ENCODE data around the gene CHPT1. TPM values are rescaled to one million over a fixed set of nuclear protein-coding genes. Genes with fewer than 3 reads are reported as not detected.

Gene CHPT1
- total RNA-seq, result 10 to 100 TPM; 43.0 to 62.6 TPM

DNA sequence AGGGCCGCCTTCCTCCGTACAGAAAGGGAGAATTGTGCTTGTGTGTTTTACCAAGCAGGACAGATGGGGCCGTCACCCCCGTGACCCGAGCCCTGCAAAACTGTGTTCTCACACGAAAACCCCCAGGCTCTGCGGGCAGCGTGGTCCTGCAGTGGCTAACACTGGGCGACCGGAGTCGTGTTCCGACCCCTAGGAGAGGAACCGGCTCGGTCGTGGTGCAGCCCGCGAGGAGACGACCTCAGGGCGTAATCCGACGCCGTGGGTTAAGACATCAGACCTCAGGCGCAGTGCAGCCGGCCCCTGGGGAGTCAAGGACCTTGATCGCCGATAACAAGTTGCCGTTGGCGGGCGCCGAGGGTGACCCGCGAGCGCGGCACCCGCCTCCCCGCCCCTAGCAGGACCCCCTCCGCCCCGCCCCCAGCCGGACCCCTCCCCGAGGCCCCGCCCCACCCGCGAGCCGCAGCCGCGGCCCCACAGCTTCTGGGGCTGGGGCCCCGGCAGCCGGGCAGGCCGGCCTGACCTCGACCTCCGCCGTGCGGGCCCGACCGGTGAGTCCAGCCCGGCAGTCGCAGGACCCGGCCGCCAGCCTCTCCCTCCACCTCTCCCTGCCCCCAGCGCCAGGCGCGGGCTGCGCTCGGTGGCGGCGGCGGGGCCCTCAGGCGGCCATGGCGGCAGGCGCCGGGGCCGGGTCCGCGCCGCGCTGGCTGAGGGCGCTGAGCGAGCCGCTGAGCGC is at the start of gene CHPT1:
CHPT1 (plus strand) TSS at position 444 of the 733 bp plus-strand sequence; CDS start at position 666, 222 bp downstream.

GRCh38 chr12:101738920-101739665 is 41.7 kb downstream of the CHPT1 start, which contains the start of gene SYCP3:
SYCP3 (minus strand) TSS chr12:101739462; CDS start chr12:101737935, 1,527 bp downstream.

Small RNA genes lying within 50 kb of the gene (small RNA-seq; reads per million reads assigned to genes)
- 0 reads per million in 2 donors for gene RNU6-101P
- gene RNY1P16, result 0 reads per million in 2 donors

Other genes starting within 250 kb of the CHPT1 start
- gene SPIC, start 222.3 kb upstream of the CHPT1 start, total RNA-seq, result not detected
- gene MYBPC1, start 102.7 kb upstream of the CHPT1 start, total RNA-seq, result not detected
- gene SYCP3, start 41.8 kb downstream of the CHPT1 start, total RNA-seq, result under 1 TPM; under 0.01 to 0.67 TPM
- gene GNPTAB, start 133.3 kb downstream of the CHPT1 start, total RNA-seq, result 100 to 1,000 TPM in 1 of 2 donors, 10 to 100 TPM in 1; 87.9 to 108 TPM
- gene DRAM1, start 179.9 kb downstream of the CHPT1 start, total RNA-seq, result 10 to 100 TPM in 1 of 2 donors, 1 to 10 TPM in 1; 7.3 to 38.5 TPM

Data from melanocyte of skin (primary cell).